ENCODE data around the gene SUPT3H.

SUPT3H gene

DNA sequence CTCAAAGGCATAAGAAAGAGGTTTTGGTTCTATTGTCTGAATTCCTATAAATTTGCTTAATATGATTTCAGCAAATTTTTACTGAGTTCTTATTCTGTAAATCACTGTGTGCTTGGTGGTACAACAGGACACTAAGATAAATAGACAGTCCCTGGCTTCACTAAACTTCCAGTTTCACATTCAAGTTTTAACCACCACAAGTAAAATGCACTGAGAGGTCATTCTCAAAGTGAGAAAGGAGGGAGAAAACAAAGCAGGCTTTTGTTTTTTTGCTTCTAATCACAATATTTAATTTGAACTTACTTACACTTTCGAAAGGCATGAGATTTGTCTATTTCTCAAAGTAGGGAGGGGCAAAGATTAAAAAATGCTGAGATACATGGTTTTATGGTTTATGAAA is 544.5 kb downstream of the SUPT3H start:
- no peak for DNase-seq (ENCODE audit: low spot score)

DNA sequence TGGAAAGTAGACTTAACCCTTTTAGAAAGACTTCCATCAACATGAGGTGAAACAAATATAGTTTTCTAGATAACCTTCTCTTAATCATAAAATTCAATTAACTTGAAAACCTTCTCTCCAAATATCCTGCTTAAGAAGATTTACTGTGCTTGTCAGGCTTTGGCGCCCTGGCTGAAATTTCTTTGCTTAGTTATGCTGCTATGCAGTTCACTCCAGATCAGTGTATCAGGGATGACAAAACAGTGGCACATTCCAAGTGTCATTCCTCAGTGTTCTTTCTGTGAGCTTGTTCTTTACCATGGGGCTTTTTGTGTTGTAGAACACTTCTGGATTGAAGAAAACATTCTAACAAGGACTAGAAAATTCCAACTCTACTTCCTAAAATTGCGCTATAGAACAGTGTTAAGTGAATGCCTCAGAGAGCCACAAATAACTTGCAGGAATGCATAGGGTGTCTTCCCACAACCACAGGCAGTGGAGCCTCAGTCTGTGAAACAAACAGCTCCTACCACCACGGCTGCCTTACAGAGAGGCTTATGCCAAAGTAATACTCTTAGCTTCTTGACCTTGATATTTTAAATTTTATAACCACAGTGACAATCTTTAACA is 546.6 kb downstream of the SUPT3H start:
- DNase-seq (ENCODE audit: low spot score): no peak

DNA sequence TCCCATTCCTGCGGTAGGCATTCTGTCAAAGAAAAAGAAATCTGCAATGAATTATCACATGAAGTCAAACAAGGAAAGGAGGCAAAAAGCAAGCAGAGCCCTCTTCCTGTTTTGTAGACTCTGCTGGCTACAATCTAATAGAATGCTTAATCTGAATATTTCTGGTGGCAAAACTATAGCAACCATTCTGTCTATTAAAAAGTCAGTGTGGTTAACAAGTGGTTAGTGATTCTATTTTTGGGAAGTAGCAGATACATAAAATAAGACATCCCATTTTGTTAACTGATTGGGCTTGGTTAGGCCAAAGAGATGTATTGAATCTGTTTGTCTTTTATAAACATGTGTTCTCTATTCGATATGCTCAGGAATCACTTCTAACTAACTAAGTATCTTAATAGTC is 547.9 kb downstream of the SUPT3H start:
- DNase-seq (ENCODE audit: low spot score): no peak

GRCh38 chr6:44828780-44829179 is 549.0 kb downstream of the SUPT3H start:
- DNase-seq (ENCODE audit: low spot score): no peak

- no peak for DNase-seq (ENCODE audit: low spot score)
Measured at GRCh38 chr6:44826025-44826676, 551.6 kb downstream of the SUPT3H start.

DNA sequence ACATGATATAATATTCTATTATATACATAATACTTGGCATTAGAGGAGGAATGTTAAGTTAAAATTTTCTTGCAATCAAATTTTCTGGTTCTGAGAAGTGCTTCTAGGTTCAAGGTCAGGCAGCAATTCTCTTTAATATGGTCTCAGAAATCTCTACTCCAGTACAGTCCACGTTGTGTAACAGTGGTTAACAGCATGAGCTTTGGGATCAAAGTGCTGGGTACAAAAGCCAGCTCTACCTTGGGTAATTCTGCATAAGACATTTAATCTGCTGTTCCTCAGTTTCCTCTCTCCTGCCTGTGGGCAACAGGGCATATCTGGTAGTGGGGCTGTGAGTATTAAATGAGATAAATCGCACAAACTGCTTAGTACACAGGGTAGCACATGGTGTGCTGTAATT is 552.5 kb downstream of the SUPT3H start:
- no peak for DNase-seq (ENCODE audit: low spot score)

GRCh38 chr6:44824567-44824966 is 553.2 kb downstream of the SUPT3H start:
- no peak for DNase-seq (ENCODE audit: low spot score)

GRCh38 chr6:44820759-44821158 is 557.0 kb downstream of the SUPT3H start:
- no peak for DNase-seq (ENCODE audit: low spot score)

DNA sequence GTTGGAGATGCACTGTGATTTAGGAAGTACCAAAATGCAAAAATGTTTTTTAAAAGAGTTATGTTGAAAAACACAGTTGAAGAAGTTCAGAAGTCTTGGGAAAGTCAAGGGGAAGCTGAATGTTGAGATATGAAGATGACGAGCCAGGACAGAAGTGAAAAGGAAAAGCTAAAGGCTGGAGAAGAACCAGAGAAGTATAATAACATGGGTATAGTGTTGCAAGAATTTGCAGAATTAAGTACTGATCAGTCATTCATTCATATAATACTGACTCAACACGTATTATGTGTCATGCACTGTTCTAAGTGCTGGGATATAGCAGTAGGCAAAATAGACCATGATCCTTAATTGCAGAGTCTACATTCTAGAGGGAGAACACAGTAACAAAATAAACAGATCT is 557.4 kb downstream of the SUPT3H start:
- DNase-seq (ENCODE audit: low spot score): no peak

DNA sequence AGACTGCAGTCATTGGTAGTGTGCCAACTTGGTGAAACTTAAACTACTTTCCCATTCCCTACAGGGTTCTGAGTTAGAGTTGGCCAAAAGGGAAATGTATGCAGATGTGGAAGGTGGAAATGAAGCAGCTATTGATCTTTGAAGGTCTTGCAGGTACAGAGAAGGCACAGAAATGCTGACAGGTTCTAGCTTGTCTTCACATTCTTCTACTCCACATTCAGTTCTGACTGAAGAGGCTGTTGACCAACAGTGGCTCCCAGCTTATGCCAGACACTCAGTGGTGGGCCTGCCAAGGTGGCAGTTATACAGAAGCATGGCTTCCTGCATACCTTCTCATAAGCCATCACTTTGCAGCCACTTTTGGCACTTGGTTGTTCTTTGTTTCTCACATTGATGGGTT is 566.3 kb downstream of the SUPT3H start:
- no peak for DNase-seq (ENCODE audit: low spot score)

- DNase-seq (ENCODE audit: low spot score): no peak
Measured at GRCh38 chr6:44809258-44809657, 568.5 kb downstream of the SUPT3H start.

DNA sequence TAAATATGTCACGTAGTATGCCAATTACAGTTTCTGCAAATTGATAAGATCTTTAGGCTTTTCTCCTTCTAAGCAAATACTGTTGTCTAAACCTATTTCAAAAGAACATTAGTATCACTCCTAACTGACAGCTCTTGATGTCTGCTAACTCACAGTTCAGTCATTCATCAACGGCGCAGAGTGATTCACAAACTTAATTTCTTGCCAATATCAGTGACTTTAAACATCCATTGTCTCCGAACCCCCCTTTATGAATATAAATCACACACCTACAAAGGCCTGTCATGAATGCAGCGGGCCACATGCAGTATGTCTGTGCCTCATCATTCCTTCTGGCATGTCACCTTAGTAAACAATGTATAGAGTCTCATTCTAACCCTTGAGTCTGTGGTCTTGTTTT is 569.6 kb downstream of the SUPT3H start:
- no peak for DNase-seq (ENCODE audit: low spot score)

DNA sequence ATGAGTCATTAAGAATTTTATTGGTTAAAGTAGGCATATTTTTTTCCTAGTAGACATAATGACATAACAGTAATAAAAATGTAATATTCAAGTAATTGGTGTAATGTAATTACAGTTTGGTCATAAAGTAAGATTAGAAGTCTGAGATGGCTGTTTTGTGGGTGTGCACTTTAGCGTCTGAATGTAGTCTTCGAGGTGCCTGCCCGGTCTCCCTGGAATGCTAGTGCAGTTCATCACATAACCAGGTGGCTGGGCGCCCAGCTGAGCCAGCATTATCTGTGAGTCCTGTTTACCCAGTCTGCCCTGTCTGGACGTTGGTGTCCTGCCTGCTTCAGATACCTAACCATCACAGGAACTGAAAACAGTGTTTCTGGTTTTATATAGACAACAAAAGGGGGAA is 571.1 kb downstream of the SUPT3H start:
- no peak for DNase-seq (ENCODE audit: low spot score)

DNA sequence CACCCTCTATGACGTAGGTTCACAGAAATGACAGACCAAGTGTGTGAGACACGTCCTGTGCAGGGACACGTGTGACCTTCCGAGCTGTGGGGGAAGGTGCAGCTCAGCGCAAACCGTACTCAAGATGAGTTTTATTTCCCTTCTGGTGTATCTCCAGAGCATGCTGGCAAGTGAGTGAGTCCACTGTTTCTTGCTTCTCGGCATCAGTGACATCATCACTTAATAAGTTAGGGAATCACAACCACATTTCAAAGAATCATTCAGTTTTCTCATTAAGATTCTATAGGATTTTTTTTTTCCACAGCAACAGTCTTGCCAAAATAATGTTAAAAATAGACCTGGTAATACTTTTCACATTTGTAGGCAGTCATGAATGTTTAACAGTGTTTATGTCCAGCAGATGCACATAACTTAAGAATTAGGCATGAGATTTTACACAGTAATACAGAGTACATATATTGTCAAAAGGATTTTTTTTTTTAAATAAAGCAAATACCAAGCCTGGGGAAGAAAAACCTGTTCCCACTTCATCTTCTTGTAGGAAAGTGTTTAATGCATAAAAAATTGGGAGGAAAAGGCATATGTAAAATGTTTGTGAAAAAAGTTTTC is 572.4 kb downstream of the SUPT3H start:
- no peak for DNase-seq (ENCODE audit: low spot score)

GRCh38 chr6:44804546-44805159 is 573.1 kb downstream of the SUPT3H start:
- no peak for DNase-seq (ENCODE audit: low spot score)

DNA sequence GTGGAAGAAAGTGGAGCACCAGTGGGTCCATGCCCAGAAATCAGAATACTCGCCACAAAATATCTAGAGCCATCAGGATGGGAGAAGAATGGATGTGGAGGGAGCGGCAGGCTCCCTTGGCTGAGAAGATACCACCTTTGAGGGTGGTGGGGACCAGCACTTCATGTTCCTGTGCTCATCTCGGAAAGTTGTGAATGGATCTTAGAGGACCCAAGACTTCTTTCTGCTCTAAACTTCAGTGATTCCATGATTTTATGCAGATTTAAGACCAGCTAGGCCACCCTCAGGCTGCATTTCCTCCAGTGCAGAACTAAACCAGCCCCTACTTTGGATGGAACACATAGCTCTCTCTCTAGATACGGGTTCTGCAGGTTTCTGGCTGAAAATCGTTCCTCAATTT is 573.7 kb downstream of the SUPT3H start:
- DNase-seq (ENCODE audit: low spot score): no peak

DNA sequence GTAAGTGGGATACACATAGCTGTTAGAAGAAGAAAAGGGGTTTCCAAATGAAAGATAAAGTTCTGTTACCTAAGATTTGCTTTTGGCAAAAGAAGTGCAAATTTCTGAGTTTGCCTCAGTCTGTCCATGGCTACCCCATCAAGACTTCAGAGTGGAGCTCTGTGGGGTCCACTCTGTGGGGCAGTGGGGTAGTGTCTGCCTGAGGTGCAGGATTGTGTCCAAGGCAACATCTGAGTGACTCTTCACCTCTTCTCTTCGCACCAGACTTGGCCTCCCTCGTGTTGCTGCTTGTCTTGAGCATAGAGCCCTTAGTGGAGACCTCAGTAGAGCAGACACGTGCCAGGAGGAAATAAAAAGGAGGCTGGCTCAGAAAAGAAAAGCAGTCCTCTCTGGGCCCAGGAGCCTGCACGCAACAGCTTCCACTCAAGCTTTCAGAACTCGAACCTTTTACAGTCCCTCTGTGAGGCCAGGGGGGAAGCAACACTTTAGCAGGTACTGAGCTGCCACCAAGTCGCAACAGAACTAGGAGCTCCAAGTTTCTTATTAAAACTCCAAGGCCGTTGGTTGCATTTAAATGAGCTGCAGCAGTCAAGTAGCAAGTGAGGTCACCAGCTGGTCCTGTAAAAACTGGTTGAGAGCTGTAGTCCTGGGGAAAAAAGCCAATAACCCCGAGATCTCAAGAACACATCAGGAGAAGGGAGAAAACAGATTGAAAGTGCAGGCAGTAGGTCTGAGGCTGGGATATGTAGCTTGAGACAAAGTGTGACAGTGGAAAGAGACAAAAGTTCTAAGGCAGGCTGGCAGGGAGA is 576.7 kb downstream of the SUPT3H start:
- DNase-seq (ENCODE audit: low spot score): no peak

- DNase-seq (ENCODE audit: low spot score): no peak
Measured at GRCh38 chr6:44800171-44800783, 577.5 kb downstream of the SUPT3H start.

DNA sequence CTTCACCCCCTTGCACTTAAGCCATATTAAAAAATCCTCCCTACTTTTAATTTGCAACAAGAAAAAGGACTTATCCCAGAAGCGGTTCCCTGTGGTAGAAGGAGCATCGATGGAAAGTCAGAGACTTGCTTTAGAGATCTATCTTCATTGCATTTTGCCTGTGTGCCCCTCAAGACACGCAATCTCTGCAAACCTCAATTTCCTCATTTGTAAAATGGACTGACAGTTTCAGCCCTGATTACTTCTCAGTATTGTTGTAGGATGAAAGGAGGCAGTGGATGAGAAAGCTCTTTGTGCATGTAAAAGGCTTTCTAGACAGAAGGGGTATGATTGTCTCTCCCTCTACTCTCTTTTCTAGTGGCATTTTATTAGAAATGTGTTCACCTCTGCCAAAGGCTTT is 580.0 kb downstream of the SUPT3H start:
- no peak for DNase-seq (ENCODE audit: low spot score)

DNA sequence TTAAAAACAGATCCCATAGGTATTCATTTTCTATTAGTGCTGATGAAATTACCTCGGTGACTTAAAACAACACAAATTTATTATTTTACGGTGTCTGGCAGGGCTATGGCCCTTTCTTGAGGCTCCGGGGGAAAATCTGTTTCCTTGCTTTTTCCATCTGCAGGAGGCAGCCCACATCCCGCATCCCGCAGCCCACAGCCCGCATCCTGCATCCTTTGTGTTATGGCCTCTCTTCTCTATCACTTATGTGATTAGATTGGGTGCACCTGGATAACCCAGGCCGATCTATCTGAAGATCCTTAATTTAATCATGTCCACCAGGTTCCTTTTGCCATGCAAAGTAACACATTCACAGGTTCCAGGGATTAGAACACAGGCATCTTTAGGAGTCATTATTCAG is 582.4 kb downstream of the SUPT3H start:
- DNase-seq (ENCODE audit: low spot score): no peak

GRCh38 chr6:44789806-44790205 is 587.9 kb downstream of the SUPT3H start:
- DNase-seq (ENCODE audit: low spot score): no peak

DNA sequence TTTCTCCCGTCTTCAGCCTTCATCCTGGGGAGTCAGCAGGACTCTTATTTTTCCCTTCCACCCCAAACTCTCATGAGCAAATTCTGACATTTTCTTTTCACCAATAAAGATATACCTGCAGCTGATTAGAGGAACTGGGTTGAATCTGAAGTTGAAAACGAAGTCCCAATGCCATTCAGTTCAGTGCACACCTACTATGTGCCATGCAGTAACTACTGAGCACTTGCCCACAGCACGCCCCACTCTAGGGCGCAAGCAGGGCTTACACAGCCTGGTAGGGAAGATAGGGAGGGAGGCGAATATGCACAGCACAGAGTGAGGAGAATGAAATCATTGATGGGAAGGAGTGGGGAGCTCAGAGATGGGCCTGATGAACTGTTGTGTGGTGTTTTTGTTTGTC is 588.7 kb downstream of the SUPT3H start:
- DNase-seq (ENCODE audit: low spot score): no peak
